HG03108 (cell line): ENCODE measurements around the gene NOL11.
"Not testable (repeated sequence)": the region's sequence is repeated elsewhere in the genome, so short reads cannot be mapped to it uniquely, and the experiment has no call there.

Experiments used
- ATAC-seq: cut with Tn5 transposase; IDR thresholded peaks from one replicate; pipeline ENCODE4 v1.9.1; 2021; ENCODE audit warnings: moderate library complexity; ENCODE audit not compliant: unreplicated experiment

Gene NOL11

DNA sequence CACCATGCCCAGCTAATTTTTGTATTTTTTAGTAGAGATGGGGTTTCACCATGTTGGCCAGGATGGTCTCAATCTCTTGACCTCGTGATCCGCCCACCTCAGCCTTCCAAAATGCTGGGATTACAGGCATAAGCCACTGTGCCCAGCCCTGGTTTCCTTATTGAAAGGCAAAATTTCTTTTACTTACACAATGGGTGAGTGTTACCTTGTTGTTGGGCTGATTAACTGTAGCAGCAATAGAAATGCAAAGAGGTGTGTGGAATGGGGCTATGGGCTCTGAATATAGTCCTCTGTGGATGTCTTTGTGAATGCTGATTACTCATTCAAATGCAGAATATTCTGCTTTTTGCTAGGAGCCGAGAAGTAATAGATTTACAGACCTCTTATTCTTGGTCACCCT lies 34.4 kb downstream of the NOL11 start:
- ATAC-seq, result not testable (repeated sequence)

DNA sequence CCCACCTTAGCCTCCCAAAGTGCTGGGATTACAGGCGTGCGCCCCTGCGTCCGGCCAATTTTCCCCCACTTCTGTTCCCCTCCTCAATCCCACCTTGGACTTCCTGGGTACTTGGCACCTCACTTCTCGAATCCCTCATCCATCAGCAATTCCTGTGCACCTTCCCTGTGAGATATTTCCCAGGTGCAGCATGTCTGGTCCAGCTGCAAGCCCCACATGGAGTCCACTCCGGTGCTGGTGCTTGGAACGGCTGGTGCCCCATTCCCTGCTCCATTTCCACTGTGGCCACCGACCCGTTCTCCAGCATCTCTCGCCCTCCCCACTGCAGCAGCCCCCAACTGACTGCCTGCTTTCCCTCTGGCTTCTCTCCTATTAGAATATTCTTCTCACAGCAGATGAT lies 35.3 kb downstream of the NOL11 start:
- ATAC-seq, result no peak

DNA sequence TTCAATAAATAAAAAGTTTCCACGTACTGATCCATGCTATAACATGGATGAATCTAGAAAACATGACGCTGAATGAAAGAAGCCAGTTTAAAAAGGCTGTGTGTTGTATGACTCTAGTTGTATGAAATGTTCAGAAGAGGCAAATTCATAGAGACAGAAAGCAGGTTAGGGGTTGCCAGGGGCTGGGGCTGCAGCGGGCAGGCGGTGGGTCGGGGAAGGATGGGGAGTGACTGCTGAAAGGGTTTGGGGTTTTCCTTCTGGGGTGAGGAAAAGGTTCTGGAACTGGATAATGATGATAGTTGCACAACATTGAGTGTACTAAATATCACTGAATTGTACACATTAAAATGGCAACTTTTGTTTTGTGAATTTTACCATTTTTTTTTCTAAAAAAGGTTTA lies 36.3 kb downstream of the NOL11 start:
- ATAC-seq, result no peak

DNA sequence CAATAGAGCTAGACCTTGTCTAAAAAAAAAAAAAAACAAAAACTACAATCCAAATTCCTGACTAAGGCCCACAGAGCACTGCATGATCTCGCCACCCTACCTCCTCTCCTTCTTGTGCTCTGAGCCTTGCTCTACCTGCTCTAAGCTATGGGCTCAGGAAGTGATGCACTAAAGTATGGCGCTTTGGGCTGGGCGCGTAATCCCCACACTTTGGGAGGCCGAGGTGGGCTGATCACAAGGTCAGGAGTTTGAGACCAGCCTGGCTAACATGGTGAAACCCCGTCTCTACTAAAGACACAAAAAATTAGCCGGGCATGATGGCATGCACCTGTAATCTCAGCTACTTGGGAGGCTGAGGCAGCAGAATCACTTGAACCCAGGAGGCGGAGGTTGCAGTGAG lies 37.0 kb downstream of the NOL11 start:
- ATAC-seq, result not testable (repeated sequence)

DNA sequence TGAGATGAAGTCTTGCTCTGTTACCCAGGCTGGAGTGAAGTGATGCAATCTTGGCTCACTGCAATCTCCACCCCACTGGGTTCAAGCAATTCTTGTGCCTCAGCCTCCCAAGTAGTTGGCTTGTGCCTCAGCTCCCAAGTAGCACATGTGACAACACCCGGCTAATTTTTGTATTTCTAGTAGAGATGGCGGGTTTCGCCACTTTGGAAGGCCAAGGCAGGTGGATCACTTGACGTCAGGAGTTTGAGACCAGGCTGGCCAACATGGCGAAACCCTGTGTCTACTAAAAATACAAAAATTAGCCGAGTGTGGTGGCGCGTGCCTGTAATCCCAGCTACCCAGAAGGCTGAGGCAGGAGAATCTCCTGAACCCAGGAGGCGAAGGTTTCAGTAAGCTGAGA lies 39.0 kb downstream of the NOL11 start:
- ATAC-seq, result not testable (repeated sequence)

DNA sequence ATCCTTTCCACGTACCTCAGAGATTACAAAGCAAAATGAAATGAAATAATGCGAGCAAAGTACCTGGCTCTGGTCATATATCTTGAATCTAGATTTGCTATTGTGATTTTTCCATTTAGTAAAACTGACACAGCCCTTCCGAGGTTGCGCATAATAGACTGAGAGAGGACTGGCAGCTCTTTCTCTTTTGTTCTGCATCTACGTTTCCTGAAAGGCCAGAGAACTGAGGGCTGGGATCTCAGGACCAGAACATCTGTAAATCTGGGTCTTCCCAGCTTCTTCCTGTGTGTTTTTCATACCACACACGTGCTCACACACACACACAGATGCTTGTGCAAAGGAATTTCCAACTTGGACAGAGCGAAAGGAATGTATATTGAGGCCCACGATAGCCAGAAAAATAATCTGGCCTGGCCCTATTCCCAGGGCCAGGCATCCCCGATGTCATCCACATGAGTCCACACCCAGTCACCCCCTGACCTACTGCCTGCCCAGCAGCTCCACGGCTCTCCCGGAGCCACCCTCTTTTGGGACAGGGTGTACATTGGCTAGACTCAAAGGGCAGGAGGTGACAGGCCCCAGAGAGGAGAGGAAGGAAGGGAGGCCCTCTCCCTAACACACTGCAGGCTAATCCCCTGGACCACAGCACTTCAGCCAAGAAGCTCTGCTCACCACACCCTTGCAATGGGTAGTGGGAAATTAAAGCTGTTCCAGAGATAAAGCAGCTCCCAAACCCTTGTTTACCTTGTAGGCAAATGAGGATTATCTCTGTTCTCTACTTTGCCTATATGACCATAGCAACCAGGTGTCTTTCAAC lies 41.8 kb downstream of the NOL11 start:
- ATAC-seq, result no peak

DNA sequence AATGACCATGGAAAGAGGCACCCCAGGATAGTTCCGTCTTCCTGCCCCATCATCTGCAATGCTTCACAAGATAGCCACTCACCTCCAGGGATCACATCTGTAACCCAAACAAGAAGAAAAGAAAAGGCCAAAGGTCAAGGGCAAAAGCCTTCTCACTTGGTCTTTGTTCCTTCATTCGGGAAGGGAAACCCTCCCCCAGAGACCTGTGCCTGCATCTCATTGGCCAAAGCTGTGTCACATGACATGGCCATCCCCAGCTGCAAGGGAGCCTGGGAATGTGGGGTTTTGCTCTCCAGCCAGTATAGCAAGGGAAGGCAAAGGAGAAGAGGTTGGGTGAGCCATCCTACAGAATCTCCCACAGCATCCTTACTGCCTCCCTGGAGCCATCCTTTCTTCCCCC lies 47.9 kb downstream of the NOL11 start:
- ATAC-seq, result no peak

DNA sequence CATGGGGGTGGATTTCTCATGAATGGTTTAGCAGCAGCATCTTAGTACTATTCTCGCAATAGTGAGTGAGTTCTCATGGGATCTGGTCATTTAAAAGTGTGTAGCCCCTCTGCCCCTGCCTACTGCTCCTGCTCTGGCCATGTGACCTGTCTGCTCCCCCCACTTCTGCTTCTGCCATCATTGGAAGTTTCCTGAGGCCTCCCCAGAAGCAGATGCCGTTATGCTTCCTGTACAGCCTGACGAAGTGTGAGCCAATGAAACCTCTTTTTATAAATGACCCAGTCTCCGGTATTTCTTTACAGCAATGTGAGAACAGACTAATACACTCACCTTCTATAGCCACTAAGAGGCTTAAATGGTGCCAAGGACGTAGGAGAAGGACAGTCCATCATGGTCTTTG lies 51.5 kb downstream of the NOL11 start:
- ATAC-seq, result no peak

DNA sequence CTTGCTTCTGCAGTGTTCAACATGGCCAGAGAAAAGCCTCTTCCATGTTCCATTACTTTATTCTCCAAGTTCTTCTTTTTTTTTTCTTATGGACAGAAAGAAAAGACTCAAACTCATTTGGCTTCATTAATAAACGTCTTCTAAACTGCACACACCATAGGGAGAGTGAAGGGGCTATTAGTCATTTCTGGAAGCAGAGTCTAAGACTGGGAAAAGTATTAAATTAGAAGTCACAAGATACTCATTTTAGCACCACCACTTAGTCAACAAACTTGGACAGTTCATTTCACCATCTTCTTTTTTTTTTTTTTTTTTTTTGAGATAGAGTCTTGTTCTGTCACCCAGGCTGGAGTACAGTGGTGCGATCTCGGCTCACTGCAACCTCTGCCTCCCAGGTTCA lies 52.8 kb downstream of the NOL11 start:
- ATAC-seq, result no peak

DNA sequence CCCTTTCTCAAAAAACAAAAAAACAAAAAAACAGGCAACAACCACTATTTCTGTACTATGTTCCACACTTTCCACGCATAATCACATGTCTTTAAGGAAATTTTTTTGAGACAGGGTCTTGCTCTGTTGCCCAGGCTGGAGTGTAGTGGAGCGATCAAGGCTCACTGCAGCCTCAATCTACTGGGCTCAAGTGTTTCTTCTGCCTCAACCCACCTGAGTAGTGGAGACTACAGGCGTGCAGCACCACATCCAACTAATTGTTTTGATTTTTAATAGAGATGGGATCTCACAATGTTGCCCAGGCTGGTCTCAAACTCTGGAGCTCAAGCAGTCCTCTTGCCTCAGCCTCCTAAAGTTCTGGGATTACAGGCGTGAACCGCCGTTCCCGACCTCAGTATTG lies 54.9 kb downstream of the NOL11 start:
- no peak for ATAC-seq

DNA sequence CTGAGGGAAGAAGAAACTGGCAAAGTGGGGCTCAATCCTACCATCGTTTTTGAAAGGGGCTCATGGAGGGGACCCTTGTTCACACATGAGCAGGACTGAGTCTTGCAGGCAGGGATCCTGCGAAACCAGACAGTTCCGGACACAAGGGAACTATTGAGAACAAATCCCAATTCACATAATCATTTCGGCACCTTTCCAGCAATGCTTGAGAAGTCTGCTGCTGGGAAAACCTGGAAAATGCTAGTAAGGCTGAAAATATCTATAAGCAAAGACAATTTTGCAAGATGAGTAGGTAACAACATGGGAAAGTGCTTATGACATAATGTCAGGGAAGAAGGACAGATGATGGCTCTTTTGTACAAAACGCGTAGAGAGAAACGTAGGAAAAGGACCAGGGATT lies 55.5 kb downstream of the NOL11 start:
- no peak for ATAC-seq

DNA sequence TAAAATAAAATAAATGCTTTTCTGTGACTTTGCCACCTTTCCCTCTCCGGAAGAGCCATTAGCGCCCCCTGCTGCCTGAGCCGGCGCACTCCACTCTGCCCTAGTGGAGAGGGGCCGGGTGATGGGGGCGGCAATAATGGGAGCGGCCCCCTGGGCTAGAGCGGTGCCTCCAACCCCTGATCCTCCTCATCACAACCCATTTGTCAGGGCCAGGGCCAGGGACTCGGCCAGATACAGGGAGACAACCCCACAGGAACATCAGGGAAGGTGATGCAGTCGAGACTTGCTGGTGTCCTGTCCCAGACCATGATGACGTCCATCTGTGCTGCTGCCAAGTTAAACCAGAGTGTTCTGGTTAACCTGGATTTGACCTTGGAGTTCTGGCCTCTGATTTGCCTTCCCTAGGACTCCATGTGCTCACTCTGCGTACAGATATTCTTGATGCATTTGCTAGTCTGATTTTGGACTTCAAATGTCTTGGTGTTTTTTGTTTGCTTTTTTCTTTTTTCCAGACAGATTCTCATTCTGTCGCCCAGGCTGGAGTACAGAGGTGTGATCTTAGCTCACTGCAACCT lies 61.4 kb downstream of the NOL11 start:
- ATAC-seq, result no peak

DNA sequence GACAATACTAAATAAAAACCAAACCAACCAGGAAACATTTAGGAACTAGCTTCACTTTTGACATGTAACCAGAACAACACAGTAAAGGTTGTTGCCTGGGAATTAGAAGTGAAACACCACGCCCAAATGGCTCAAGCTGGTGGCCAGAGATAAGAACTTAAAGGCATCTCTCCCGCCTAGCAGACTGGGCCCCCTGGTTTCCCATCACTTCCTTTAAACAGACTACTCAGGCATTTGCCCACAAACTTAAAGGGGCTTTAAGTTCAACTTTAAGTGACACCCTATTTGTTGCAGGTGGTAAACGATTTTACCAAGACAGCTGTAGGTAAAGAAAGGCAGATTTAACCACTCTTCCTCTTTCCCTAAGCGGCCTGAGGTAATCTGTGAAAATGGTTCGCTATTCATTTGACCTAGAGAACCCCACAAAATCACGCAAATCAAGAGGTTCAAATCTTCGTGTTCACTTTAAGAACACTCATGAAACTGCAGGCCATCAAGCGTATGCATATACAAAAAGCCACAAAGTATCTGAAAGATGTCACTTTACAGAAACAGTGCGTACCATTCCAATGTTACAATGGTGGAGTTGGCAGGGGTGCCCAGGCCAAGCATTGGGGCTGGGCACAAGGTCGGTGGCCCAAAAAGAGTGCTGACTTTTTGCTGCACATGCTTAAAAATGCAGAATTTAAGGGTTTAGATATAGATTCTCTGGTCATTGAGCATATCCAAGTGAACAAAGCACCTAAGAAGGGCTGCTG lies 66.8 kb downstream of the NOL11 start:
- ATAC-seq, result no peak

DNA sequence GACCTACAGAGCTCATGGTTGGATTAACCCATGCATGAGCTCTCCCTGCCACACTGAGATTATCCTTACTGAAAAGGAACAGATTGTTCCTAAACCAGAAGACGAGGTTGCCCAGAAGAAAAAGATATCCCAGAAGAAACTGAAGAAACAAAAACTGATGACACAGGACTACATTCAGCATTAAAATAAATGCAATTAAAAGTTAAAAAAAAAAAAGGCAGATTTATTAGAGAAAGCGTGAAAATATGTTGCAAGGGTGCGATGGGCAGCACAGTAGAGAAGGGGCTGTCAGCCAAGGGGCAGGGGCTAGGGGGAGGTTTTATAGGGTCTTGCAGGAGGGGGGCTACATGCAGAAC lies 67.4 kb downstream of the NOL11 start:
- ATAC-seq, result no peak

DNA sequence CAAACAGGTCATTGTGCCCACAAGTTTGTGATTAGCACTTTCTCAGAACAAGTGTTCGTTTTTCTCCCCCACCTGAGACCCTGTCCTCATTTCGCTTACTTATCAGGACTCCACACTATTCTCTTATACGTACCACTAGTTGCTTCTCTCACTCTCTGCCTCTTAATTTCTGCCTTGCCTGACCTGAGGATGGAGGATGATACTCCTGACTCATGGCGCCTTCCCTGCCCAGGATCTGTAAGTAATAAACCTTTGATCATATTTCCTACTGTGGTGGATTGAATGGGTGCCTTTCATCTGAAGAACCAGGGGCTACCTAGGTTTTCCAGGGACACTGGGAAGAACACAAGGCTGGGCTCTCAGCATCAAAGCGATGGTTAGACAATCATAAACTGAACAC lies 67.8 kb downstream of the NOL11 start:
- ATAC-seq, result no peak
